Measurements from ENCODE around the gene SORCS3. TPM values are rescaled to one million over a fixed set of nuclear protein-coding genes. Genes with fewer than 3 reads are reported as not detected.

Gene SORCS3
- total RNA-seq, 2 donors from 2014 or later: not detected

GRCh38 chr10:105017691-105018090, 376.6 kb downstream of the SORCS3 start:
- H3K4me3 ChIP-seq: no peak overlapping the region
- no peaks in the 10 kb centered on the region for H3K9me3 ChIP-seq
- no peak for ATAC-seq (ENCODE audit: insufficient number of reproducible peaks, low FRiP score, low read depth)
- no peaks in the 10 kb centered on the region for H3K4me1 ChIP-seq (ENCODE audit: control insufficient read depth in 1 of 2, low read depth in 2 of 2)
- DNase-seq (ENCODE audit: low spot score): no peak
- no peaks in the 10 kb centered on the region for H3K36me3 ChIP-seq
- no peak overlapping the region for H3K27ac ChIP-seq
- H3K27me3 ChIP-seq (replicated peaks; ENCODE audit: insufficient read depth): no peaks in the 10 kb centered on the region
- no peak for TF ChIP-seq CTCF (IDR thresholded peaks at IDR 0.05)

GRCh38 chr10:105023211-105024111, 382.4 kb downstream of the SORCS3 start:
- Histone ChIP-seq H3K4me3 (no peak overlapping the region), H3K36me3 (no peaks in the 10 kb centered on the region), H3K4me1 (ENCODE audit: control insufficient read depth in 1 of 2, low read depth in 2 of 2) (no peaks in the 10 kb centered on the region), H3K27me3 (replicated peaks; ENCODE audit: insufficient read depth) (no peaks in the 10 kb centered on the region), H3K9me3 (no peaks in the 10 kb centered on the region), H3K27ac (no peak overlapping the region)
- ATAC-seq (ENCODE audit: insufficient number of reproducible peaks, low FRiP score, low read depth) (no peak), DNase-seq (ENCODE audit: low spot score) (no peak)
- TF ChIP-seq CTCF (IDR thresholded peaks at IDR 0.05): no peak

- no peak overlapping the region for H3K4me3 ChIP-seq
- TF ChIP-seq CTCF (IDR thresholded peaks at IDR 0.05): no peak
- no peaks in the 10 kb centered on the region for H3K27me3 ChIP-seq (replicated peaks; ENCODE audit: insufficient read depth)
- no peaks in the 10 kb centered on the region for H3K4me1 ChIP-seq (ENCODE audit: control insufficient read depth in 1 of 2, low read depth in 2 of 2)
- H3K27ac ChIP-seq: no peak overlapping the region
- ATAC-seq (ENCODE audit: insufficient number of reproducible peaks, low FRiP score, low read depth) (no peak), DNase-seq (ENCODE audit: low spot score) (no peak)
- no peaks in the 10 kb centered on the region for H3K9me3 ChIP-seq
- no peaks in the 10 kb centered on the region for H3K36me3 ChIP-seq
These were observed 383.1 kb downstream of the SORCS3 start for GRCh38 chr10:105024184-105024583.

GRCh38 chr10:105025092-105025491, 384.0 kb downstream of the SORCS3 start:
- ATAC-seq (ENCODE audit: insufficient number of reproducible peaks, low FRiP score, low read depth) (no peak), DNase-seq (ENCODE audit: low spot score) (no peak)
- Histone ChIP-seq H3K4me3 (no peak overlapping the region), H3K9me3 (no peaks in the 10 kb centered on the region), H3K36me3 (no peaks in the 10 kb centered on the region), H3K27ac (no peak overlapping the region), H3K27me3 (replicated peaks; ENCODE audit: insufficient read depth) (no peaks in the 10 kb centered on the region), H3K4me1 (ENCODE audit: control insufficient read depth in 1 of 2, low read depth in 2 of 2) (no peaks in the 10 kb centered on the region)
- TF ChIP-seq CTCF (IDR thresholded peaks at IDR 0.05): no peak

- Histone ChIP-seq H3K4me3 (no peak overlapping the region), H3K4me1 (ENCODE audit: control insufficient read depth in 1 of 2, low read depth in 2 of 2) (no peaks in the 10 kb centered on the region), H3K27me3 (replicated peaks; ENCODE audit: insufficient read depth) (no peaks in the 10 kb centered on the region), H3K9me3 (no peaks in the 10 kb centered on the region), H3K27ac (no peak overlapping the region), H3K36me3 (no peaks in the 10 kb centered on the region)
- DNase-seq (ENCODE audit: low spot score) (no peak), ATAC-seq (ENCODE audit: insufficient number of reproducible peaks, low FRiP score, low read depth) (no peak)
- no peak for TF ChIP-seq CTCF (IDR thresholded peaks at IDR 0.05)
These were observed 385.5 kb downstream of the SORCS3 start for GRCh38 chr10:105026566-105026965.

Measured in thoracic aorta (tissue), 2 donors.